OCI-LY7 (cell line): ENCODE measurements around the gene PTGER2. TPM values are rescaled to one million over a fixed set of nuclear protein-coding genes. Genes with fewer than 3 reads are reported as not detected.

ENCODE experiments used
- total RNA-seq, 2 experiments: library from RNA; depleted of rRNA in 1 of 2; stranded (reverse); fragments of >200 nt in 1 of 2; shearing (Covaris generic) in 1 of 2; gene quantifications; 2 replicates each; pipeline ENCODE4 v1.2.3, GENCODE V29; 2014 to 2022

Gene PTGER2
- total RNA-seq, 2 experiments from 2014 or later: not detected

Other genes starting within 250 kb of the PTGER2 start
- gene NID2, start 245.3 kb upstream of the PTGER2 start, total RNA-seq (2014; rRNA removed; shearing (Covaris generic)): not detected in 2 replicates
- gene NID2, start 245.3 kb upstream of the PTGER2 start, total RNA-seq (2022): not detected in 2 replicates
- gene PTGDR, start 46.6 kb upstream of the PTGER2 start, total RNA-seq (2014; rRNA removed; shearing (Covaris generic)): not detected in 2 replicates
- not detected in 2 replicates for gene PTGDR, start 46.6 kb upstream of the PTGER2 start, total RNA-seq (2022)
- gene TXNDC16, start 238.2 kb downstream of the PTGER2 start, total RNA-seq (2014; rRNA removed; shearing (Covaris generic)): 13.8 and 21.6 TPM in 2 replicates
- gene TXNDC16, start 238.2 kb downstream of the PTGER2 start, total RNA-seq (2022): 26.5 and 27.5 TPM in 2 replicates
- gene GPR137C, start 238.5 kb downstream of the PTGER2 start, total RNA-seq (2014; rRNA removed; shearing (Covaris generic)): 1.1 TPM in 2 replicates
- 3.2 and 3.9 TPM in 2 replicates for gene GPR137C, start 238.5 kb downstream of the PTGER2 start, total RNA-seq (2022)